Colonic mucosa (tissue), 4 donors: ENCODE results near the gene VIL1. TPM values are rescaled to one million over a fixed set of nuclear protein-coding genes. Genes with fewer than 3 reads are reported as not detected.

Experiments used
- DNase-seq: peaks from one replicate; pipeline ENCODE4 v3.0.0-alpha.2; 2020
- H3K27ac ChIP-seq: fragments of 200-600 bp; one replicate; pipeline ENCODE4 v1.8.0; 2021
- H3K27me3 ChIP-seq: fragments of 200-600 bp; one replicate; pipeline ENCODE4 v1.8.0; 2021
- H3K36me3 ChIP-seq: fragments of 200-600 bp; one replicate; pipeline ENCODE4 v1.8.0; 2021
- H3K4me1 ChIP-seq: fragments of 200-600 bp; one replicate; pipeline ENCODE4 v1.8.0; 2021; ENCODE audit warnings: mild to moderate bottlenecking
- H3K4me3 ChIP-seq: fragments of 200-600 bp; one replicate; pipeline ENCODE4 v1.8.0; 2021
- H3K9ac ChIP-seq, 2 donors: one replicate each; pipeline ENCODE4 v1.7.0; 2013; ENCODE audit warnings: control low read depth in 2 of 2, low read depth in 2 of 2, low read length in 2 of 2
- H3K9me3 ChIP-seq: fragments of 200-600 bp; one replicate; pipeline ENCODE4 v1.8.0; 2021
- CTCF ChIP-seq: fragments of 200-600 bp; IDR thresholded peaks from one replicate; pipeline ENCODE4 v1.8.0; 2022; ENCODE audit warnings: antibody characterized with exemption, mild to moderate bottlenecking
- intact Hi-C: fragments of 100-400 bp; cut with DNase I; formaldehyde crosslinking; loops from one replicate; pipeline ENCODE4 v1.14.1; 2022
- total RNA-seq, 2 donors: library from RNA; stranded (reverse); fragmentation: NEBNext Ultra II Directional in 1 of 2; extraction: Animal tissue kit (Norgen Biotek cat#: 25700) in 1 of 2; gene quantifications; one replicate each; pipeline ENCODE4 v1.2.1, GENCODE V29; 2021
- donor health status: healthy.
- donor health status: DM: no; HTN: no; CAD: no.
- donor health status: DM: no; HTN: no; CAD: no.

VIL1 gene
- total RNA-seq, 2 donors from 2014 or later = 545 to 634 TPM

- Histone ChIP-seq H3K36me3 (peaks cover 4% of the 10 kb centered on the region), H3K9ac (peak overlapping the region; percentile 73 to 82), H3K27ac (peak overlapping the region; percentile 89), H3K9me3 (no peaks in the 10 kb centered on the region), H3K4me1 (peaks cover 17% of the 10 kb centered on the region), H3K4me3 (no peak overlapping the region), H3K27me3 (no peaks in the 10 kb centered on the region)
- intact Hi-C loops = loop anchor here (5.0 to 10.0 kb wide), 2 partner anchors 62 to 240 kb away; no protein-coding TSS in a partner anchor
- no peak for TF ChIP-seq CTCF
- peak; percentile 26 for DNase-seq
These were observed 13.7 kb upstream of the VIL1 start for GRCh38 chr2:218405086-218405745.

- TF ChIP-seq CTCF = no peak
- Histone ChIP-seq H3K36me3 (peaks cover 4% of the 10 kb centered on the region), H3K27me3 (no peaks in the 10 kb centered on the region), H3K9ac (peak overlapping the region; percentile 73 to 82), H3K27ac (peak overlapping the region; percentile 89), H3K4me1 (peaks cover 17% of the 10 kb centered on the region), H3K9me3 (no peaks in the 10 kb centered on the region), H3K4me3 (peak overlapping the region; percentile 22)
- intact Hi-C loops = loop anchor here (5.0 to 10.0 kb wide), 2 partner anchors 62 to 239 kb away; no protein-coding TSS in a partner anchor
- peak; percentile 63 for DNase-seq
These were observed 13.1 kb upstream of the VIL1 start for GRCh38 chr2:218405746-218406208.

GRCh38 chr2:218406209-218406948, 12.5 kb upstream of the VIL1 start:
- H3K9ac ChIP-seq = peak overlapping the region; percentile 73 to 83
- peak overlapping the region; percentile 89 for H3K27ac ChIP-seq
- intact Hi-C loops = loop anchor here (5.0 to 10.0 kb wide), 2 partner anchors 61 to 238 kb away; no protein-coding TSS in a partner anchor
- peak; percentile 62 for TF ChIP-seq CTCF
- H3K4me1 ChIP-seq = peaks cover 13% of the 10 kb centered on the region
- no peaks in the 10 kb centered on the region for H3K27me3 ChIP-seq
- H3K4me3 ChIP-seq = peak overlapping the region; percentile 34
- no peaks in the 10 kb centered on the region for H3K9me3 ChIP-seq
- DNase-seq = peak; percentile 98
- H3K36me3 ChIP-seq = peaks cover 4% of the 10 kb centered on the region

GRCh38 chr2:218406949-218407618, 11.8 kb upstream of the VIL1 start:
- TF ChIP-seq CTCF = no peak
- H3K4me1 ChIP-seq = peaks cover 7% of the 10 kb centered on the region
- H3K36me3 ChIP-seq = peaks cover 3% of the 10 kb centered on the region
- peak overlapping the region; percentile 84 for H3K27ac ChIP-seq
- H3K9me3 ChIP-seq = no peaks in the 10 kb centered on the region
- intact Hi-C loops = loop anchor here (5.0 to 10.0 kb wide), 2 partner anchors 60 to 238 kb away; no protein-coding TSS in a partner anchor
- DNase-seq = peak; percentile 87
- no peaks in the 10 kb centered on the region for H3K27me3 ChIP-seq
- peak overlapping the region; percentile 34 for H3K4me3 ChIP-seq
- H3K9ac ChIP-seq = peak overlapping the region; percentile 63 to 83

- no peak for DNase-seq
- Histone ChIP-seq H3K27ac (peak overlapping the region; percentile 84), H3K9me3 (no peaks in the 10 kb centered on the region), H3K36me3 (no peaks in the 10 kb centered on the region), H3K9ac (peak overlapping the region; percentile 9 to 26), H3K27me3 (no peaks in the 10 kb centered on the region), H3K4me3 (no peak overlapping the region), H3K4me1 (peaks cover 7% of the 10 kb centered on the region)
- intact Hi-C loops = loop anchor here (5.0 to 10.0 kb wide), 2 partner anchors 60 to 237 kb away; no protein-coding TSS in a partner anchor
- TF ChIP-seq CTCF = no peak
These were observed 11.2 kb upstream of the VIL1 start for GRCh38 chr2:218407717-218408116.
